Psoas muscle (tissue), 8 donors: Measurements from ENCODE around the gene FRY. TPM values are rescaled to one million over a fixed set of nuclear protein-coding genes. Genes with fewer than 3 reads are reported as not detected.

Source experiments
- ATAC-seq, 4 donors: fragments of 200-7000 bp; cut with Tn5 transposase; one replicate each; pipeline ENCODE4 v1.9.1; 2020; ENCODE audit warnings: moderate library complexity in 3 of 4, mild to moderate bottlenecking in 2 of 4
- DNase-seq, 2 donors: peaks; one replicate each; pipeline ENCODE4 v3.0.0-alpha.2; 2020
- H3K27ac ChIP-seq: fragments of 200-600 bp; one replicate; pipeline ENCODE4 v1.8.0; 2022
- H3K27me3 ChIP-seq, 3 donors: fragments of 200-600 bp in 1 of 3; one replicate each; pipeline versions ENCODE4 v1.6.1 to v1.8.0; 2013 to 2022; ENCODE audit warnings: low read length in 2 of 3, mild to moderate bottlenecking in 2 of 3, moderate library complexity in 1 of 3; ENCODE audit not compliant: insufficient read depth in 3 of 3
- H3K36me3 ChIP-seq, 2 donors: fragments of 200-600 bp in 1 of 2; one replicate each; pipeline versions ENCODE4 v1.6.1 to v1.8.0; 2013 to 2022; ENCODE audit warnings: low read depth in 1 of 2, mild to moderate bottlenecking in 1 of 2, moderate library complexity in 1 of 2; ENCODE audit not compliant: insufficient read depth in 1 of 2
- H3K4me1 ChIP-seq: fragments of 200-600 bp; one replicate; pipeline ENCODE4 v1.8.0; 2022
- H3K4me3 ChIP-seq: fragments of 200-600 bp; one replicate; pipeline ENCODE4 v1.8.0; 2022; ENCODE audit warnings: mild to moderate bottlenecking
- H3K9me3 ChIP-seq: fragments of 200-600 bp; one replicate; pipeline ENCODE4 v1.8.0; 2022
- CTCF ChIP-seq: fragments of 200-600 bp; IDR thresholded peaks from one replicate; pipeline ENCODE4 v1.8.0; 2022; ENCODE audit warnings: antibody characterized with exemption
- WGBS, 3 donors: extraction: QIAGEN DNeasy Blood & Tissue Kit; methylation state at CpG; one replicate each; pipeline versions ENCODE4 v1.1.6 to v1.1.7; 2013; 5-methylcytosine and 5-hydroxymethylcytosine counted together
- intact Hi-C, 2 donors: fragments of 100-400 bp; cut with DNase I; formaldehyde crosslinking; loops; one replicate each; pipeline versions ENCODE4 v1.11.0 to v1.14.2; 2022
- polyA plus RNA-seq, 3 donors: library from polyadenylated mRNA; stranded (reverse); fragments of 200-250 nt; gene quantifications; one replicate each; pipeline ENCODE4 v1.2.3, GENCODE V29; 2013
- total RNA-seq, 4 donors: library from RNA; stranded (reverse); fragmentation: NEBNext Ultra II Directional in 2 of 4; extraction: Animal tissue kit (Norgen Biotek cat#: 25700) in 2 of 4; gene quantifications; one replicate each; pipeline versions ENCODE4 v1.2.1 to v1.2.4, GENCODE V29; 2021 to 2023
- donor health status: healthy with polysubstance abuse.
- donor health status: DM: no; HTN: no; CAD: no; lungs with moderate emphysema.
- donor health status: Bipolar disorder and iron deficiency.
- donor health status: healthy.
- donor health status: DM: yes; HTN: yes; CAD: no.
- donor health status: DM: no; HTN: no; CAD: no.
- donor health status: DM: no; HTN: no; CAD: no.
- donor health status: DM: yes; HTN: yes; CAD: no.

FRY gene
- total and polyA plus RNA-seq, 7 donors, result 7.1 to 56.9 (median 24.0) TPM

GRCh38 chr13:32039528-32039927 is 8.0 kb downstream of the FRY start:
- no peak for ATAC-seq
- H3K4me1 ChIP-seq, result peaks cover 8% of the 10 kb centered on the region
- WGBS, 3 donors, result 98 to 100% (median 100%) methylated on average over 1 of the region's 1 CpG
- no peaks in the 10 kb centered on the region for H3K9me3 ChIP-seq
- no peak for DNase-seq
- H3K4me3 ChIP-seq, result no peak overlapping the region
- TF ChIP-seq CTCF, result no peak
- no peaks in the 10 kb centered on the region for H3K27me3 ChIP-seq
- no peaks in the 10 kb centered on the region for H3K36me3 ChIP-seq
- no peak overlapping the region for H3K27ac ChIP-seq
- intact Hi-C loops, result loop anchor here in 1 of 2 donors (5.0 kb wide), 1 partner anchor 88 kb away; no protein-coding TSS in a partner anchor

- WGBS, 3 donors, result 84 to 85% (median 85%) methylated on average over 3 of the region's 3 CpGs
- H3K27me3 ChIP-seq, result no peaks in the 10 kb centered on the region
- no peak for TF ChIP-seq CTCF
- no peaks in the 10 kb centered on the region for H3K36me3 ChIP-seq
- no peak overlapping the region for H3K4me3 ChIP-seq
- no peak overlapping the region for H3K27ac ChIP-seq
- intact Hi-C loops, result no loop called here
- peaks cover 8% of the 10 kb centered on the region for H3K4me1 ChIP-seq
- ATAC-seq (no peak), DNase-seq (no peak)
- no peaks in the 10 kb centered on the region for H3K9me3 ChIP-seq
Measured at GRCh38 chr13:32040052-32040642, 8.6 kb downstream of the FRY start.

GRCh38 chr13:32040689-32041088 is 9.1 kb downstream of the FRY start:
- intact Hi-C loops, result no loop called here
- no peak for TF ChIP-seq CTCF
- Histone ChIP-seq H3K4me3 (no peak overlapping the region), H3K36me3 (no peaks in the 10 kb centered on the region), H3K9me3 (no peaks in the 10 kb centered on the region), H3K27ac (no peak overlapping the region), H3K27me3 (no peaks in the 10 kb centered on the region), H3K4me1 (peaks cover 8% of the 10 kb centered on the region)
- no peak for DNase-seq
- ATAC-seq, result no peak
- WGBS, 3 donors, result 73 to 87% (median 79%) methylated on average over 3 of the region's 3 CpGs

DNA sequence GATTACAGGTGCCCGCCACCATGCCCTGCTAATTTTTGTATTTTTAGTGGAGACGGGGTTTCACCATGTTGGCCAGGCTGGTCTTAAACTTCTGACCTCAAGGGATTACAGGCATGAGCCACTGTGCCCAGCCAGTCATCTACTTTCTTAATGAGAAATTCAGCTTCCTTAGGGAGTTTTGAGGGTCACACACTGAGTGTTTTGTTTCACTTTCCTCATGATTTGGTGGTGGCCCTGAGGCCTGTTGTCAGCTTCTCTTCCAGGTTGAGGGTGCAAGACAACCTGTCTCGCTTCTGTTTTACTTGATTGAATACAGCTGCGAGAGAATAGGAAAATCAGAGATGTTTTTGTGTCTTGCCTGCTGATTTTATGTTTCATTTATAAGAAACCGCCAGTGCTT is 9.9 kb downstream of the FRY start:
- Histone ChIP-seq H3K4me3 (no peak overlapping the region), H3K27ac (no peak overlapping the region), H3K9me3 (no peaks in the 10 kb centered on the region), H3K4me1 (peaks cover 2% of the 10 kb centered on the region), H3K27me3 (no peaks in the 10 kb centered on the region), H3K36me3 (no peaks in the 10 kb centered on the region)
- TF ChIP-seq CTCF, result no peak
- WGBS, 3 donors, result 92 to 96% (median 95%) methylated on average over 5 of the region's 5 CpGs
- intact Hi-C loops, result no loop called here
- no peak for ATAC-seq
- DNase-seq, result no peak

DNA sequence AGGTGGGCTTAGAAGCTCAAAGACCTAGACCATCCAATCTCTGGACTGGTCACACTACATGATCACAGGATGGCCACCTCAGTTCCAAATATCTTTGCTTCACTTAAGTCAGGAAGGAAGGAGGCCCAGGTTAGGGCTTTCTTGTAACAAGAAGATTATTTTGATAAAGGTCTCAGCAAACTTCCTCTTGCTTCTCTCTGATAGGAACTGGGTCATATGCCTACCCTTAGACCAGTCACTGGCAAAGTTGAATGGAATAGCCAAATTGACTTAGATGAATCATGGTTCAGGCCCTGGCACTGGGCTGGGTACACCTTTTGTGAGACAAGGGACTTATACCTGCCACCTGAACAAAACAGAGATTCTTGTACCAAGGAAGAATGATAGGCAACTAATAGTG is 11.0 kb downstream of the FRY start:
- Histone ChIP-seq H3K9me3 (no peaks in the 10 kb centered on the region), H3K36me3 (no peaks in the 10 kb centered on the region), H3K4me3 (no peak overlapping the region), H3K4me1 (no peaks in the 10 kb centered on the region), H3K27ac (no peak overlapping the region), H3K27me3 (no peaks in the 10 kb centered on the region)
- no peak for TF ChIP-seq CTCF
- no peak for DNase-seq
- no peak for ATAC-seq
- intact Hi-C loops, result no loop called here
